Measurements from ENCODE around the gene FXYD5.

DNA sequence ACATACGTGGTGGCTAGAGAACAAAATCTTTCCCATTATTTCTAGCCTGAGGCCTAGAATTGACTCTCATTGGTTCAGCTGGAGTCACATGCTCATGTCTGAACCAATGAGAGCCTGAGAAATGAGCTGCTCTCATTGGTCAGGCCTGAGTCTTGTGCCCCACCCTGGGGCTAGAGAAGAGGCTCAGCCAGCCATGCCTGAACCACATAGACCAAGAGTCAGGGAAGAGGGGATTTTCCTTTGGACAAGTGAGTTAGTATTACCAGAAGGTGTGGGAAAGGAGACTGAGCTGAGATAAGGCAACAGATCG, 6.9 kb downstream of the FXYD5 start:
- no peak for TF ChIP-seq GATA2 (IDR thresholded peaks at IDR 0.05; ENCODE audit: low read depth, low read length)
- TF ChIP-seq GATA3 (IDR thresholded peaks at IDR 0.05; ENCODE audit: low read depth, low read length) = no peak

Measured in SH-SY5Y (cell line).